ENCODE results near the gene C5orf46.
"Not testable (repeated sequence)": the region's sequence is repeated elsewhere in the genome, so short reads cannot be mapped to it uniquely, and the experiment has no call there.

Gene C5orf46

DNA sequence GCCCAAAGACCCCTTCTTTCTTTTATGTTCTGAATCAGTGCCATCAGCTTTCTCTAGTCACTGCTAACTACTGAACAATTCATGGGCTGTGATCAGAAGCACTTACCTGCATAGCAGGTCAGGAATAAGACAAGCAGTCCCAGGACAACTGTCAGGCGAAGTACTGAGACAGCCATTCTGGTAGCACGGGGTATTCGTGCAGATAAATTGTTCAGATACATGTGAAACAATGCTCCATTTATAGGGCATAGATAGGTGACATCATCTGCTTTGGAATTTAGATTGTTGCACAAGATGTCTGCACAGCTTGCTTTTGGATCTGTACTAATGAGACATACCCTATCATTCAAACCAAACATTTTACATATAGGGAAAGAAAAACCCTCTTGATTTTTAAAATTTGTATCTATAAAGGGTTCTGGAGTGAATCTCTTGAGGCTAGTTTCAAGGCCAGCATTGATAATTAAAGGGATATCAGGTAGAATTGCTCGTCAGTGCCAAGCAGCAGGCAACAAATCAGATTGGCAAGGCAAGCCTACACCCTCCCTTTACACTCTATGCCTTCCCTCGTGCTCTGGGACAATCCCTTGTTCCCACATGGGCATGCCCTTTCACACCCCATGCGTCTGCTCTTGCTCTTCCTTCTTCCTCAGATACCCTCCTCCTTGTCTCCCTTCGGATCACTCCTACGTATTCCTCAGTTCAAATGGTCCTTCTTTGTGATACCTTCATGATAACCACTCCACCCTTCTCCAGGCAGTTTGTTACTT lies at the start of gene C5orf46:
C5orf46 (minus strand) TSS at position 213 of the 770 bp plus-strand sequence; CDS start at position 176, 37 bp downstream.
- peak; percentile 35 for DNase-seq

DNA sequence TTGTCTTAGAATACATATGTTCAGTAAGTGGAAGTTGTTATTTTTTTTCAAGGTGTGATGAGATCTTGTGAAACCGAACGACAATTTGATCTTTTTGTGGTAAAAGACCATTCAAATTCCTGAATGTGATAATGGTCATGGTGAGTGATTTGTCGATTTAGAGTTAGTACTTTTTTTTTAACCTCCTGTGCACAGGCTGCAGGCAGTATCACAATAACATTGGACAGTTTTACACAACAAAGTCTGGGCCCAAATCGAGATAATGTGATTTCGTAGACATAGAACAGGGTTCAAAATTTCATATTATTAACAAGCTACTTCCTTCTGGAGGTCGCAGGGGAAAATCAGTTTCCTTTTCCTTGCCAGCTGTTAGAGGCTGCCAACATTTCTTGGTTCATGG lies 48.6 kb upstream of the C5orf46 start:
- DNase-seq, result no peak

DNA sequence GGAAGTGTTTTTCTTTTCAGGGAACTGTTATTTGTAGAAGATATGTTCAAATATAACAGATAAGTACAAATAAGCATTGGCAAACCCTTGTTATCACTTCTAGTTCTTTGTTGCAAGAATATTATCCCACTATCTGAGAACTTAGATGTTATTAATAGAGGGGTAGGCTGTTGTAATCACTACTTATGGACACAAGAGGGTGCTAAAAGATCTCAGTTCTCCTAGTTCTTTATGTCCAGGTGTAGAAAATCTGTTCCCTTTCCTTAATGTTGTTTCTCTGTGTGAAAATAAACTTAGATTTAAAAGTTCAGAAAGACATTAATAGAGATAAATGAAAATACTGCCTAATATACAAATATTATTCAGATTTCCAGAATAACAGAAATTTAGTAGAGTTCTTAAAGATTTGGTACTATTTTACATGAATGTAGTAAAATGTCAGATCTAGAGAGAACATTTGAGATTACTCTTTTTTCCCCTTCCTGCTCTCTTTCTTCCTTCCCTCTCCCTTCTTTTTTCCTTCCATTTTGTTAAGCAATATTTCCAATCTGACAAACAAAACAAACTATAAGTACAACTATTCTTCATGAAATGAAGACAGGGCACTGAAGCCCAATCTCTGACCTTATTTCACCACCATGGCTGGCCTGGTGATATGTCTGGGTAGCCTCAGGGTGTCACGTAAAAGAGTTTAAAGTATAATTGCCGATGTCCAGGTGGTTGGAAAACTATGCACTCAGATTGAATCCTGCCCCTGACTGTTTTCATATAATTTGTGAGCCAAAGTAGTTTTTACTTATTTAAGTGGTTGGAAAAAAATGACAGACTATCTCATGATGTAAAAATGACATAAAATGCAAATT lies 43.6 kb upstream of the C5orf46 start:
- DNase-seq, result peak; percentile 18

DNA sequence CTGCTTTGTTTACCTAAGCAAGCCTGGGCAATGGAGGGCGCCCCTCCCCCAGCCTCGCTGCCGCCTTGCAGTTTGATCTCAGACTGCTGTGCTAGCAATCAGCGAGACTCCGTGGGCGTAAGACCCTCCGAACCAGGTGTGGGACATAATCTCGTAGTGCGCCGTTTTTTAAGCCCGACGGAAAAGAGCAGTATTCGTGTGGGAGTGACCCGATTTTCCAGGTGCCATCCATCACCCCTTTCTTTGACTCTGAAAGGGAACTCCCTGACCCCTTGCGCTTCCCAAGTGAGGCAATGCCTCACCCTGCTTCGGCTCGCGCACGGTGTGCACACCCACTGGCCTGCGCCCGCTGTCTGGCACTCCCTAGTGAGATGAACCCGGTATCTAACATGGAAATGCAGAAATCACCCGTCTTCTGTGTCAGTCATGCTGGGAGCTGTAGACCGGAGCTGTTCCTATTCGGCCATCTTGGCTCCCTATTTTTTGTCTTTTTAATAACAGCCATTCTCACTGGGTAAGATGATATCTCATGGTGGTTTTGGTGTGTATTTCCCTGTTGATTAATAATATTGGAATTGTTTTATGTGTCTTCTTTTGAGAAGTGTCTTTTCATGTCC lies 40.4 kb upstream of the C5orf46 start:
- DNase-seq, result not testable (repeated sequence)

DNA sequence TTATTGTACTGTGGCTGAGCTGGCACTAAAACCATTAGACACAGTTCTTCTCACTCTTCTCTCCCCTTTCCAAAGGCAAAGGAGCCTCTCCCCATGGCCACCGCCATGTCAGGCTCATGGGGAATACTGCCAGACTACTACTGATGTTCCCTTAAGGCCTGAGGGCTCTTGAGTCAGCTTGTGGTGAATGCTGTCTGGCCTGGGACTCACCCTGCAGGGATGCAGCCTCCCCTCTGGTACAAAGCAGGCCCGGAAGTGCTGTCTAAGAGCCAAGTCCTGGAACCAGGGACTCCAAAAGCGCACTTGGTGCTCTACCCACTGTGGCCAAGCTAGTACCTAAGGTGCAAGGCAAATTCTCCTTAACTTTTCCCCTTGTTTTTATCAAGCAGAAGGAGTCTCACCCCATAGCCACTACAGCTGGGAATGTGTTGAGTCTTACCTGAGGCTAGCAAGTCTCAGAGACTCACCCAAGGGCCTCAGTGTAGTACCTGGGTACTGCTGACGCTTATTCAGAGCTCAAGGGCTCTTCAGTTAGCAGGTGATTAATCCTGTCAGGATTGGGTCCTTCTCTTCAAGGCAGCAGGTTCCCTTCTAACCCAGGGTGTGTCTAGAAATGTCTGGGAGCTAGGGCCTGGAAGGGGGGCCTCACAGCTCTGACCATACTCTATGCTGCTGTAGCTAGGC lies 33.2 kb upstream of the C5orf46 start:
- no peak for DNase-seq

DNA sequence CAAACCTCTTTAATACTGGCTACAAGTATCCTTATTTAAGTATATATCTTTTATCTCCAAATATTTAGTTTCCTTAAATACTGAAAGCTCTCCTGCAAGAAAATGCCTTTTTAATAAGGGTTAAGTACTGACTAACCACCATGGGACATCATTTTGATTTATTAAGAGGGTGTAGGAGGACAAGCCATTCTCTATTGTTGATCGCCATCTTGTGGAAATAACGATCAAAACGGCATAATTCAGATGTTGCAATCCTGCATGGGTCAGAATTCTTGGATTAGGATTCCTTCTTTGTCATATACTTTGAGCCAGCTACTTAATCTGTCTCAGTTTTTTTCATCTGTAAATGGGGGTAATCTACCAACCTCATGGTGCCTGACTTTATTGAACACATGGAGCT lies 28.7 kb upstream of the C5orf46 start:
- peak; percentile 22 for DNase-seq

DNA sequence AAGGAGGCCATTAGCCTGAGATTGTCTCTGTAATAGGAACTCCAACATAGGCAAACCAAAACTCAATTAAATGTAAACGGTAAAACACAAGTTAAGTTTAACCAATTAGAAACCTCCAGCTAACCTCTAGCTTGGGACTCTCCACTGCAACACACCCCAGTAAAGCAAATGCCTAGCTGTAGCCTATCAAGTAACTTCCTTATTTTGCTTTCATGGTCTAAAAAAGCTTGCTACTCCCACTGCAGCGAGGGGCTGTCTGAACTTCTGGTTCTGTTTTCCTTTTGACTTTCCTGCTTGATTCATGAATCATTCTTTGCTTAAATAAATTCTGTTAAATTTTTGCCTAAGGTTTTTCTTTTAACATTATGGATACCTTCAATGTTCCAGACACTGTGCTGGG lies 24.4 kb upstream of the C5orf46 start:
- DNase-seq, result no peak

DNA sequence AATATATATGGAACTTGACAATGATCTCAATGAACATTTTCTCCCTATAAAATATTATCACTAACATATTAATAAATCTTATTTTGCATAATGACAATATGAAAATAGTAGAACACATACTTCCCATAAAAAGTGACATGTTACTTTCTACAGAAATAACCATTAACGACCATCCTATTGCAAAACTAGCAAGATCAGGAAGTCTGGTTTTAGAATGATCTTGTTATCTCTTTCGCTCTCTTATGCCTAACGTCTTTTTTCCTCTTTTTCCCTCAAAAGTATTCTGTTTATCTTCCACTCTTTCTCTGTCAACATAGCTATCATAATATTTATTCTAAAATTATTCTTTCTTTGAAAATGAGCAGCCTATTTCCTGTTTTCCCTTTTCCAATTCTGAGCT lies 21.6 kb upstream of the C5orf46 start:
- DNase-seq, result no peak

DNA sequence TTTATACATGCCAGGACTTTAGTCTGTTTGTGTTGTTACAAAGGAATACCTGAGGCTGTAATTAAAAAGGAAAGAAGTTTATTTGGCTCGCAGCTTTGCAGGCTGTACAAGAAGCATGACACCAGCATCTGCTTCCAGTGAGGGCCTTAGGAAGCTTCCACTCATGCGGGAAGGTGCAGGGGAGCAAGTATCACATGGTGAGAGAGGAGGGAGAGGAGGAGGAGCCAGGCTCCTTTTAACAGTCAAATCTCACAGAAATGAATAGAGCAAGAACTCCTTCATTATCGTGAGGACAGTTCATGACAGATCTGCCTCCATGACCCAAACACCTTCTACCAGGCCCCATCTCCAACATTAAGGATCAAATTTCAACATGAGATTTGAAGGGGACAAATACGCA lies 18.7 kb upstream of the C5orf46 start:
- no peak for DNase-seq

DNA sequence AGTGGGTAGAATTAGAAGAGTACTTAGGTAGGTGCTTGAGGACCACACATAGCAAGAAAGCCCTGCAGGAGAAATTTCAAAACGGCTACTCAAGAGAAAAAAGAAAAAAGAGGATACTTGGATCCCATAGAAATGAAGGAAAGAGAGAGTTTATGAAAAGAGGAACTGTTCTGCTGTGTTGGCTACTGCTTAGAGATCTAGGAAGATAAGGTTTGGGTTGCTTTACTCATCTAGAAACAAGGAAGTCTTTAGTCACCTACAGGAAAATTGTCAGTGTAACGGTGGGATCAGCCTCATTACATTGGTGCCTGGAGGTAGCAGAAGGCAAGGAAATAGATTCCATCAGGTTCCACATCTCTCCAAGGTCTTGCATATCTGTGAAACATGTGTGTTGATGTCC lies 14.8 kb upstream of the C5orf46 start:
- DNase-seq, result no peak

DNA sequence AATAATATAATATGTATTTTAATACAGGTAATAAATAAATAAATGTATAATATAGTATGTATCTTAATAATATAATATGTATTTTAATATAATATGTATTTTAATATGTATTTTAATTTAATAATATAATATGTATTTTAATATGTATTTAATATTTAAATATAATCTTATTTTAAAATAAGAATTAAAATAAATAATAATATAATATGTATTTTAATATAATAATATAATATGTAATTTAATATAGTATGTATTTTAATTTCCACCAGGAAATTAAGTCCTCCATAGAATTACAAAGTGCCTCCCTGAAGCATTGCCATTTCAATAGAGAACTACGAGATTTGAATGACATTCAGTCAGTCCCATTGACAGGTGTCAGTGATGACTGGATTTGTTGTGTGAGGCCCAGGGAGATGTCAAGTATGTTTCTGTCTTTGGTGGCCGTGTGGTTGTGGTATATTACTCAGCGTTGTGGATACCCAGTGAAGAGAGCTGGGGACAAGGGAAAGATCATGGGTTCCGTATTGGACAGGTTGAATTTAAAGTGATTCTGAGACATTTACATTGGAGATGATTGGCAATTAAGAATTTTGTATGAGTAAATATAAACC lies 14.2 kb upstream of the C5orf46 start:
- DNase-seq, result no peak

DNA sequence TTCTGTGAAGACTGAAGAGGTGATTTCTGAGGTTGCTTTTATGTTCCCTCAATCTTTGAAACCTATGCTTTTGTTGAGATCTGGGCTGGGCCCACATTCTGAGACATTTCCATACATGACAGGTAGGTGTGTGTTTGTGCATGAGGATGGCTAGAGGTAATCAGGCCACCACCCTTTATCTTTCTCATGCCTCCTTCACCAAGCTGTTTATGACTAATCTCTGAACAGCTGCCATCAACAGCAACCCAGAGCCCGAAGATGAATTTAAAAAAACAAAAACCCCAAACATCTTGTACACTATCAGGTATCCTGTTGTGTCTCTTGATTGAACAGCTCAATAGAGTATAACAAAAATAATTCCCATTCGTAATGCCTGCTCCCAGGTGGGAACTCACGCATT lies 12.6 kb upstream of the C5orf46 start:
- DNase-seq, result no peak

DNA sequence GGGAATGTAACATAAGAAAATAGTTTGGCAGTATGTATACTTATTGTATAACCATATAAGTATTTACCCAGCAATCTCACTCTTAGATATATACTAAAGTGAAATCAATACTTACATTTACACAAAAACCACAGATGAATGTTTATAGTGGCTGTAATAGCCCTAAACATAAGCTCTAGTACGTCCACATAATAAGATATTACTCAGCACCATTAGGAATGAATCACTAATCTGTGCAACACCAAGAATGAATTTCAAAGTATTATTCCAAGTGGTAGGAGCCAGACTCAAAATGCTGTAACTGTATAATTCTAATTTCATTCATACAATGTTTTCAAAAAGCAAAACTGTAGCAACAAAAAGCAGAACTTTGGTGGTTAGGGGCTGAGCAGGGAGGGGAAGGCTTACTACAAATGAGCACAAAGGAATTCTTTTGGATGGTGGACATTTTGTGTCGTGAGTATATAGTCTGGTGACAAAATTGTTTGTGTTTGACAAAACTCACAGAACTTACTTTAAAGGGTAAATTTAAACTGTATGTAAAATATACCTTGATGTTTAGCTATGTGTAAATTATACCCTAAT lies 11.9 kb upstream of the C5orf46 start:
- DNase-seq, result no peak

DNA sequence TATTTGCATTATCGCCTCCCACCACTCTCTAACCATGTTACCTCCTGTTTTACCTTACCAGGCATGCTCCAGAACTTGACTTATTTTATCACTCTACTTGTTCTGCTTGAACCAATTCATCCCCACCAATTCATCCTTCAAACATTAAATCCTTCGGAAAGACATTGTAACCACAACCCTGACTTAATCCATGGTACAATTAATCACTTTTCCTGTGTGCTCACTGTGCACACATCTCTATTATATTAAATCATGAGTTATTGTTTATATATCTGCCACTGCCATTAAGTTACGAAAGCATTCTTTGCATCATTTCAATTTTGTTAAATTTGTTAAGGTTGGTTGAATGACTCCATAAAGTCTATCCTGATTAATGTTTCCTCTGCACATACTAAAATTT lies 7.4 kb upstream of the C5orf46 start:
- no peak for DNase-seq

DNA sequence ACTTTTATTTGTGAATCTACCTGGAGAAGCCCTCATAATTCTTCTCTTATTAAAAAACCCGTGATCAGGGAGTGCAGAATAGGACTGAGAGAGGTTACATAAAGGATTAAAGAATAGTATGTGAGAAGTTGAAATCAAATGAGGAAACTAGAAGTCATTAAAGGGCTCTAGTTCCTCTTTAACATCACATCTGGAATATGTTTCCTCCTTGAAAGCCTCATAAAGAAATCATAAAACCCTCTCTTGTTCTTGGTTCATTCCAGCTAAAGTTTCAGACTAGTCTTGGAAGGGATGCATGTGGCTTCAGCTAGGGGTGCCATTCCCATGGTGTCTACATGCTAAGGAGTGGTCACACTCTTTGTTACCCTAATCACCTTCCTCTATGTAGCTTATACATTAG lies 5.7 kb upstream of the C5orf46 start:
- no peak for DNase-seq

DNA sequence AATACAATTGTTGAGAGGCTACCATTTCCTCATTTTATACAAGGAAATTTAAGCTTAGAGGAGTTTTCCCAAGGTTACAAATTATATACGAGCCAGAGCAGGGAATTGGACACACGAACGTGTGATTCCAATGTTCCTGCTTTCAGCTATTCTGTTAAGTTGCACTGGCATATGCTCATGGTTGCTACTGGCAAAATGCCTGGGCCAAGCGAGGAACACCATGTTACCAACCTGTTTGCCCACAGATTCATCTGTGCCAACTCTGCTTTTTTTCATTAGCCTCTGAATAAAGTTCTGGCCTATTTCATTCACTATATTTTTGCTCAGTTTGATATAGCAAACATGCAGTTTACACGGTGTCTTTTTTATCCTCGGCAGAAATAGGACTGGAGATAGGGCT lies 5.1 kb upstream of the C5orf46 start:
- no peak for DNase-seq

DNA sequence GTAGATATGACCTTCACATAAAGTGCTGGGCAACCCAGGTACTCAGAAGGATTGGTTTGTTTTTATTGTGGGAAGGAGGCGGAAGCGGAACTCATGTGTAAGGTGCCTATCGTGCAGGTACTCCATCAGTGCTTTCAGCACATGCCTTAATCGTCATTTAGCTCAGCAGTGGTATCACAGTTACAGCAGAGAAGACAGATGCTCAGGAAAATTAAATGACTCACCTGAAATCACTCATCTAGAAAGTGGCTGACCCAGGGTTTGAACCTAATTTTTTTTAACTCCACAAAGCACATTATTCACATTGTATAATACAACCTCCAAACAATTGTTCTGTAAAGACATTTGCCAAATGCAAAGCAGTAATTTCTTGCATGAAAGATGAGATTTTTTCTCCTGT lies 2.2 kb downstream of the C5orf46 start:
- no peak for DNase-seq

DNA sequence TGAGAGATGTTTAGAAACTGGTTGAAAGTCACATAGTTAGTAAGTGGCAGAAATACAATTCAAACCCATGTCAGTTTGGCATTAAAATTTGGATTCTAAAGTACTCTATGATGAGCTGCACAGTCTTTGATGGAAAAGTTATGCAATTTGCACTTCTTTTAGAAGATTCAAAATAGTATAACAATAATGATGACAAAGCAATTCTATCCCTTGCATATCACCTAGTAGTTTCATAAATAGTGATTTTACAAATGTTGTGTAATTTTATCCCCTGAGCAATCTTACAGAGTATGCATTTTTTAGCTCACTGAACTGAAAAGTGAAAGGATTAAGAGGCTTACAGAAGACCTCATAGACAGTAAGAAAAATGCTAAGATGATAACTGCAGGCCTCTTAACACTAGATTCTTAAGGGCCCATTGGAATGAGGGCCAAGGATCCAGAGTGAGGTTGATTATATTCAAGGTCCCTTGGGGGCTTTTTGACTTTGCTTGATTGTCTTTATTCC lies 3.7 kb downstream of the C5orf46 start:
- no peak for DNase-seq

DNA sequence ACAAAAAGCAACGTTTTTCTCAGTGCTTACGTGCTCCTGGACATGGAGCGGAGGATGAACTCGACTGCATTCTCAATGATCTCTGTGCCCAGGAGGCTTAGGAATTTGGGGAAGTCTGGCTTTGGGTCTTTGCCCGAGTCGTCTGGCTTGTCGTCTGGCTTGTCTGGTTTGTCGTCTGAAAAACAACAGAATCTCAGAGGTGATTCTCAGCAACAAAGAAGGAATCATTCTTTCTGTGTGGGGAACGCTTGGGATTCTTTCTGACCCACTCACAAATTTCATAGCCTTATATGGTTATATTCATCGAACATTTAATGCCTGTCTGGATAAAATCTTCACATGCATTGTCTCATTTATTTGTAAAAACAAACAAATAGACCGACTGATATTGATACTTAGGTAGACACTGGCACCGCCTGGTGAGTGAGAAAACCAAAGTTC lies 4.7 kb downstream of the C5orf46 start:
- DNase-seq, result peak; percentile 40

DNA sequence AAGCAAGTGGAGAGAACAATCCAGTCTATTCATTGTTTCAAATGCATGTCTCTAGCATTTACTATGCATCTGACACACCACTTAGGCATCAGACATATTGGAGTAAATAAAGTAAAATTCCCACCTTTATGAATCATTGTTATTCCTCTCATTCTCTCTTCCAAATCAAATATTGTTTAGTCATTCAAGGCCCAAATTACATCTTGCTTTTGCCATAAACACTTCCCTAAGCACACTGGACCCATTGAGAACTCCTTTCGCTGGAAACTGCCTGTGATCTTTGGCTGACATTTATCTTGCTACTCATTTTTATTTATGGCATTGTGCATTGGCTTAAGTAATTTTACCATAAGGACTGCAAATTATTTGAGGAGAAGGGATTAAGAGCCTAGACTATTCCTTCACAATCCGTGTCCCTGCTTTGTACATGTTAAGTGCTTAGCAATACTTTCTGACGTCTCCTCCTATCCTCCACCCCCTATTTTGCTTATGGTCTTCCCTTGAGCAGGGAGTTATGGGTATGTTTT lies 7.4 kb downstream of the C5orf46 start:
- DNase-seq, result no peak

DNA sequence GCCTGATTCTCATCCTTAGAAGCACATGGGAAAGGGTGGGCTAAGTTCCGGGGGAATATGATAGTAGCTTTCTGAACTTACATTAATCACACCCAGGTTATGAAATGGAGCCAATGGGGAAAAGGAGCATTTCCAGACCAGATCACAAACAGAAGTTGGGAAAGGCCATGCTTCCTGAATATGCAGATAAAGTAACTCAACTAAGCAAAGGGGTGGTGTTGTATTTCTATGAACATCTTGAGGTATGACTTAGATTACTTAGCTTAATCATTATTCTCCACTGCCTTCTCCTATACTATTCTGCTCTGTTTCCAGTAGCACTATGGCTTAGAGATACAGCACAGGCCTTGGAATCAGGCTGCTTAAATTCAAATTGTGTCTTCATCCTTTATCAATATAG lies 10.5 kb downstream of the C5orf46 start:
- DNase-seq, result no peak

DNA sequence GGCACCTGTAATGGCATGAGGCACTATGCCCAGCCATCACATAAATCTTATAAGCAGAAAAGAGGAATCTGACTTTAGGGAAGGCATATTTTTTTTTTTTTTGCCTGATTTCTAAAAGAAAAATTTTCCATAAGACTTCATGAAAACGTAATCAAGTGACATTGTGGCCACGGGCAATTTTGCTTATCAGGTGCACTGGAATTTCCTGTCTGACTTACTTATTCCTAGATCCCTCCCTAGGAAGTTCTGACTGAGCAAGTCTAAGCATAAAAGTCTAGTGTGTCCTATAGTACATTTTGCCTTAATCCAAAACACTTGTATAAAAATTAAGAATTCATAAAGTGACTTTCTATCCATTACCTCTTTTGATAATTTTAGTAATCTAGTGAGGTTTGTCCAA lies 12.5 kb downstream of the C5orf46 start:
- no peak for DNase-seq

Data from fibroblast of skin of right biceps (primary cell).